ENCODE data around the gene DPP8. TPM values are rescaled to one million over a fixed set of nuclear protein-coding genes. Genes with fewer than 3 reads are reported as not detected.
"Not testable (repeated sequence)": the region's sequence is repeated elsewhere in the genome, so short reads cannot be mapped to it uniquely, and the experiment has no call there.

Gene DPP8
- total RNA-seq, 1 experiment from 2014 or later: 27.1 TPM

DNA sequence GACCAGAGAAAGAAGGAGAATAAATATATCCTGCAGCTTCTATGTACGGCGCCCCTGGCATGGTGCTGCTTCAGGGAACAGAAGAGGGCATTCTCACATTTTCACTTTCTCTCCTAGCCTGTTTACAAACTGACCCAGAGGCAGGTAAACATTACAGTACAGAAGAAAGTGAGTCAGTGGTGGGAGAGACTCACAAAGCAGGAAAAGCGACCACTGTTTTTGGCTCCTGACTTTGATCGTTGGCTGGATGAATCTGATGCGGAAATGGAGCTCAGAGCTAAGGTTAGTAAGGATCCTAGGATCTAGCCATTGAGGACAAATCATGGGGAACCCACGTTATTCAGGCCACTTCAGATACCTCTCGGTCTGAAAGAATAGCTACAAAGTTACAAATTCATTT lies 39.1 kb upstream of the DPP8 start (continued):
- TF ChIP-seq, protein P1, sequence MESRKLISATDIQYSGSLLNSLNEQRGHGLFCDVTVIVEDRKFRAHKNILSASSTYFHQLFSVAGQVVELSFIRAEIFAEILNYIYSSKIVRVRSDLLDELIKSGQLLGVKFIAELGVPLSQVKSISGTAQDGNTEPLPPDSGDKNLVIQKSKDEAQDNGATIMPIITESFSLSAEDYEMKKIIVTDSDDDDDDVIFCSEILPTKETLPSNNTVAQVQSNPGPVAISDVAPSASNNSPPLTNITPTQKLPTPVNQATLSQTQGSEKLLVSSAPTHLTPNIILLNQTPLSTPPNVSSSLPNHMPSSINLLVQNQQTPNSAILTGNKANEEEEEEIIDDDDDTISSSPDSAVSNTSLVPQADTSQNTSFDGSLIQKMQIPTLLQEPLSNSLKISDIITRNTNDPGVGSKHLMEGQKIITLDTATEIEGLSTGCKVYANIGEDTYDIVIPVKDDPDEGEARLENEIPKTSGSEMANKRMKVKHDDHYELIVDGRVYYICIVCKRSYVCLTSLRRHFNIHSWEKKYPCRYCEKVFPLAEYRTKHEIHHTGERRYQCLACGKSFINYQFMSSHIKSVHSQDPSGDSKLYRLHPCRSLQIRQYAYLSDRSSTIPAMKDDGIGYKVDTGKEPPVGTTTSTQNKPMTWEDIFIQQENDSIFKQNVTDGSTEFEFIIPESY (IDR thresholded peaks at IDR 0.05; ENCODE audit: extremely low read depth, insufficient replicate concordance, low read length): no peak
- TF ChIP-seq EGR1 (IDR thresholded peaks at IDR 0.05; ENCODE audit: low read depth): no peak

DNA sequence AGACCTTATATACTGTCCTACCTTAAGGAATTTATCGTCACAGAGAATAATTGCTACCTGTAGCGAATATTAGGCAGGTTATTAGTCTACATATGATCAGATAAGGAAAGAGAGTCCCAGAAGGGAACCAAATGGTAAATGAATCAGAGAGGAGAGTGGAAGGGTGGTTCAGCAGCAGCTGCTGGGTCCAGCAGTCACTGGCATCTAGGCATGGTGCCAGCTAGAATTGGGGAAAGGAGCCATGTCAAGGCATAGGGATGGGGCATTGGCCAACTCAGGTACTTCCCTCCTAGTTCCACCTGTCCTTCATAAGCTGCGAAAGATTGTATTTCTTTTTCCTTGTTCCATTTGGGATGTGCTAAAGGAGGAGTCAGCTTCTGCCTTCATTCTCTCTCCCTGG lies 36.2 kb upstream of the DPP8 start:
- H3K9me2 ChIP-seq (ENCODE audit: insufficient read depth): no peaks in the 10 kb centered on the region
- no peak overlapping the region for H3K4me2 ChIP-seq (ENCODE audit: low read length)
- peaks cover 66% of the 10 kb centered on the region for H3K79me2 ChIP-seq (ENCODE audit: insufficient read depth, low read length)
- H3K4me1 ChIP-seq (ENCODE audit: control insufficient read depth in 1 of 2, insufficient read depth in 2 of 2, low read length in 2 of 2): no peaks in the 10 kb centered on the region
- no peaks in the 10 kb centered on the region for H3K27me3 ChIP-seq (ENCODE audit: insufficient read depth, low read length)
- H3K27ac ChIP-seq (ENCODE audit: low read depth, low read length): no peak overlapping the region
- peaks cover 12% of the 10 kb centered on the region; the same call in 1 of the 2 replicates for H4K20me1 ChIP-seq (ENCODE audit: insufficient read depth)
- RAD21 ChIA-PET (ENCODE audit: low non-redundant PET in 1 of 2, low total read pairs in 2 of 2, uncharacterized antibody in 2 of 2, unreplicated experiment in 2 of 2): no interaction called here
- TF ChIP-seq CEBPB (IDR thresholded peaks at IDR 0.05; ENCODE audit: low read depth) (no peak), POLR2AphosphoS5 (IDR thresholded peaks at IDR 0.05; ENCODE audit: low read depth, low read length) (no peak), EZH2 (IDR thresholded peaks at IDR 0.05) (no peak), TCF7L2 (IDR thresholded peaks at IDR 0.05; ENCODE audit: borderline replicate concordance, extremely low read depth, insufficient read depth, insufficient read length) (no peak), POLR2A (IDR thresholded peaks at IDR 0.05; ENCODE audit: borderline replicate concordance, extremely low read depth, insufficient read depth, insufficient read length) (no peak), ZNF274 (IDR thresholded peaks at IDR 0.05; ENCODE audit: low read depth, low read length) (no peak), SP1 (IDR thresholded peaks at IDR 0.05; ENCODE audit: low read depth) (no peak), SRF (IDR thresholded peaks at IDR 0.05; ENCODE audit: low read depth) (no peak), JUND (IDR thresholded peaks at IDR 0.05) (no peak)
- TF ChIP-seq, protein P2, sequence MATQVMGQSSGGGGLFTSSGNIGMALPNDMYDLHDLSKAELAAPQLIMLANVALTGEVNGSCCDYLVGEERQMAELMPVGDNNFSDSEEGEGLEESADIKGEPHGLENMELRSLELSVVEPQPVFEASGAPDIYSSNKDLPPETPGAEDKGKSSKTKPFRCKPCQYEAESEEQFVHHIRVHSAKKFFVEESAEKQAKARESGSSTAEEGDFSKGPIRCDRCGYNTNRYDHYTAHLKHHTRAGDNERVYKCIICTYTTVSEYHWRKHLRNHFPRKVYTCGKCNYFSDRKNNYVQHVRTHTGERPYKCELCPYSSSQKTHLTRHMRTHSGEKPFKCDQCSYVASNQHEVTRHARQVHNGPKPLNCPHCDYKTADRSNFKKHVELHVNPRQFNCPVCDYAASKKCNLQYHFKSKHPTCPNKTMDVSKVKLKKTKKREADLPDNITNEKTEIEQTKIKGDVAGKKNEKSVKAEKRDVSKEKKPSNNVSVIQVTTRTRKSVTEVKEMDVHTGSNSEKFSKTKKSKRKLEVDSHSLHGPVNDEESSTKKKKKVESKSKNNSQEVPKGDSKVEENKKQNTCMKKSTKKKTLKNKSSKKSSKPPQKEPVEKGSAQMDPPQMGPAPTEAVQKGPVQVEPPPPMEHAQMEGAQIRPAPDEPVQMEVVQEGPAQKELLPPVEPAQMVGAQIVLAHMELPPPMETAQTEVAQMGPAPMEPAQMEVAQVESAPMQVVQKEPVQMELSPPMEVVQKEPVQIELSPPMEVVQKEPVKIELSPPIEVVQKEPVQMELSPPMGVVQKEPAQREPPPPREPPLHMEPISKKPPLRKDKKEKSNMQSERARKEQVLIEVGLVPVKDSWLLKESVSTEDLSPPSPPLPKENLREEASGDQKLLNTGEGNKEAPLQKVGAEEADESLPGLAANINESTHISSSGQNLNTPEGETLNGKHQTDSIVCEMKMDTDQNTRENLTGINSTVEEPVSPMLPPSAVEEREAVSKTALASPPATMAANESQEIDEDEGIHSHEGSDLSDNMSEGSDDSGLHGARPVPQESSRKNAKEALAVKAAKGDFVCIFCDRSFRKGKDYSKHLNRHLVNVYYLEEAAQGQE (IDR thresholded peaks at IDR 0.05; ENCODE audit: low read depth): no peak
- TF ChIP-seq, protein P3, sequence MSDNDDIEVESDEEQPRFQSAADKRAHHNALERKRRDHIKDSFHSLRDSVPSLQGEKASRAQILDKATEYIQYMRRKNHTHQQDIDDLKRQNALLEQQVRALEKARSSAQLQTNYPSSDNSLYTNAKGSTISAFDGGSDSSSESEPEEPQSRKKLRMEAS (IDR thresholded peaks at IDR 0.05): no peak
- TF ChIP-seq, protein P4, sequence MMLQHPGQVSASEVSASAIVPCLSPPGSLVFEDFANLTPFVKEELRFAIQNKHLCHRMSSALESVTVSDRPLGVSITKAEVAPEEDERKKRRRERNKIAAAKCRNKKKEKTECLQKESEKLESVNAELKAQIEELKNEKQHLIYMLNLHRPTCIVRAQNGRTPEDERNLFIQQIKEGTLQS (IDR thresholded peaks at IDR 0.05): no peak
- POLR2A ChIA-PET: no interaction called here
- H3K9me3 ChIP-seq (ENCODE audit: control insufficient read depth in 1 of 2, insufficient read depth in 1 of 2, low read depth in 1 of 2, low read length in 2 of 2): no peaks in the 10 kb centered on the region
- no peak for ATAC-seq
- peaks cover 10 to 23% of the 10 kb centered on the region in 2 experiments; a peak in 2 of 4 replicates for H3K36me3 ChIP-seq (ENCODE audit: control insufficient read depth in 1 of 2, insufficient read depth in 2 of 2, low read length in 2 of 2)
- intact Hi-C loops (cut with micrococcal nuclease): no loop called here
- H3K4me3 ChIP-seq (replicated peaks in 1 of 2; ENCODE audit: low read depth in 1 of 2, low read length in 2 of 2): no peak overlapping the region
- no peak overlapping the region for H3K9ac ChIP-seq (ENCODE audit: low read length)
- no peak overlapping the region for H2AFZ ChIP-seq (ENCODE audit: low read depth, low read length, poor library complexity, severe bottlenecking)
- CTCF ChIA-PET: no interaction called here
- DNase-seq (ENCODE audit: low read depth, low spot score): no peak
- BruUV-seq (replicated peaks): no TSS peak

DNA sequence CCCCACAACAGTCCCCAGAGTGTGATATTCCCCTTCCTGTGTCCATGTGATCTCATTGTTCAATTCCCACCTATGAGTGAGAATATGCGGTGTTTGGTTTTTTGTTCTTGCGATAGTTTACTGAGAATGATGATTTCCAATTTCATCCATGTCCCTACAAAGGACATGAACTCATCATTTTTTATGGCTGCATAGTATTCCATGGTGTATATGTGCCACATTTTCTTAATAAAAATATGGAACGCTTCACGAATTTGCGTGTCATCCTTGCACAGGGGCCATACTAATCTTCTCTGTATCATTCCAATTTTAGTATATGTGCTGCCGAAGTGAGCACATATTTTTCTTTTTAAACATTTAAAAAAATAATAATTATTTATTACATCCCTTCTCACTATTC lies 35.4 kb upstream of the DPP8 start:
- H3K4me1 ChIP-seq (ENCODE audit: control insufficient read depth in 1 of 2, insufficient read depth in 2 of 2, low read length in 2 of 2); ATAC-seq; DNase-seq (ENCODE audit: low read depth, low spot score); H3K9me3 ChIP-seq (ENCODE audit: control insufficient read depth in 1 of 2, insufficient read depth in 1 of 2, low read depth in 1 of 2, low read length in 2 of 2); H3K4me3 ChIP-seq (replicated peaks in 1 of 2; ENCODE audit: low read depth in 1 of 2, low read length in 2 of 2); H3K9me2 ChIP-seq (ENCODE audit: insufficient read depth); CTCF ChIA-PET; H3K27me3 ChIP-seq (ENCODE audit: insufficient read depth, low read length); H3K9ac ChIP-seq (ENCODE audit: low read length); H3K27ac ChIP-seq (ENCODE audit: low read depth, low read length); H2AFZ ChIP-seq (ENCODE audit: low read depth, low read length, poor library complexity, severe bottlenecking); POLR2A ChIA-PET; intact Hi-C loops (cut with micrococcal nuclease); RAD21 ChIA-PET (ENCODE audit: low non-redundant PET in 1 of 2, low total read pairs in 2 of 2, uncharacterized antibody in 2 of 2, unreplicated experiment in 2 of 2); BruUV-seq (replicated peaks); H3K4me2 ChIP-seq (ENCODE audit: low read length): not testable (repeated sequence)
- Histone ChIP-seq H3K79me2 (ENCODE audit: insufficient read depth, low read length) (peaks cover 69% of the 10 kb centered on the region), H3K36me3 (ENCODE audit: control insufficient read depth in 1 of 2, insufficient read depth in 2 of 2, low read length in 2 of 2) (peaks cover 8 to 15% of the 10 kb centered on the region in 2 experiments; a peak in 2 of 4 replicates), H4K20me1 (ENCODE audit: insufficient read depth) (peaks cover 12% of the 10 kb centered on the region; the same call in 1 of the 2 replicates)

All from HCT116 (cell line).